Muscle layer of duodenum (tissue), 2 donors: ENCODE measurements around the gene SLC9C1.
A peak's percentile ranks its signal among the peaks of the same experiment; 100 is the strongest.
"Not testable (repeated sequence)": the region's sequence is repeated elsewhere in the genome, so short reads cannot be mapped to it uniquely, and the experiment has no call there.

Source experiments
- H3K27ac ChIP-seq: one replicate; pipeline ENCODE4 v1.7.0; 2013; ENCODE audit warnings: mild to moderate bottlenecking, low read length
- H3K27me3 ChIP-seq: one replicate; pipeline ENCODE4 v1.7.0; 2013; ENCODE audit warnings: low read depth, mild to moderate bottlenecking, control low read depth, low read length
- H3K36me3 ChIP-seq, 2 donors: one replicate each; pipeline ENCODE4 v1.7.0; 2013; ENCODE audit warnings: low read length in 2 of 2, control low read depth in 1 of 2, mild to moderate bottlenecking in 1 of 2; ENCODE audit not compliant: insufficient read depth in 2 of 2, control insufficient read depth in 1 of 2
- H3K4me1 ChIP-seq, 2 donors: one replicate each; pipeline ENCODE4 v1.7.0; 2013; ENCODE audit warnings: low read length in 2 of 2, mild to moderate bottlenecking in 2 of 2, control low read depth in 1 of 2, moderate library complexity in 1 of 2; ENCODE audit not compliant: insufficient read depth in 2 of 2, control insufficient read depth in 1 of 2
- H3K4me3 ChIP-seq, 2 donors: one replicate each; pipeline ENCODE4 v1.7.0; 2013; ENCODE audit warnings: low read length in 2 of 2, low read depth in 1 of 2, mild to moderate bottlenecking in 1 of 2
- H3K9me3 ChIP-seq, 2 donors: one replicate each; pipeline ENCODE4 v1.7.0; 2013; ENCODE audit warnings: low read length in 2 of 2, control low read depth in 1 of 2, mild to moderate bottlenecking in 1 of 2; ENCODE audit not compliant: control insufficient read depth in 1 of 2
- donor health status: healthy.

Gene SLC9C1

DNA sequence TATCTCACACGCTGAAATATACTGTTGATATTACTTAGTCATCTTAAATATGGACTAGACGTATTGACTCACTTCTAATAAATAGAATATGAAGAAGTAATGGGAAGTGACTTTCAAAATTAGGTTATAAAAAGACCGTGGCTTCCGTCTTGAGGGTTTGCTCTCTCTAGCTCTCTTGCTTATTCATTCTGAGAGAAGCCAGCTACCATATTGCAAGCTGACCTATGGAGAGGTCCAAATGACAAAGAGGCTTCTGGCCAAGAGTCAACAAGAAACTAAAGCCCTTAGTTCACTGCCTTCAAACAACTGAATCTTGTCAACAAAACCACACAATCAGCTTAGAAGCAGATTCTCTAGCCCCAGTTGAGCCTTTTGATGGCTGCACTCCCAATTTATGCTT, 46.1 kb downstream of the SLC9C1 start:
- Histone ChIP-seq H3K9me3 (no peaks in the 10 kb centered on the region), H3K36me3 (no peaks in the 10 kb centered on the region), H3K27me3 (no peaks in the 10 kb centered on the region), H3K4me3 (no peak overlapping the region), H3K27ac (no peak overlapping the region), H3K4me1 (no peaks in the 10 kb centered on the region)

DNA sequence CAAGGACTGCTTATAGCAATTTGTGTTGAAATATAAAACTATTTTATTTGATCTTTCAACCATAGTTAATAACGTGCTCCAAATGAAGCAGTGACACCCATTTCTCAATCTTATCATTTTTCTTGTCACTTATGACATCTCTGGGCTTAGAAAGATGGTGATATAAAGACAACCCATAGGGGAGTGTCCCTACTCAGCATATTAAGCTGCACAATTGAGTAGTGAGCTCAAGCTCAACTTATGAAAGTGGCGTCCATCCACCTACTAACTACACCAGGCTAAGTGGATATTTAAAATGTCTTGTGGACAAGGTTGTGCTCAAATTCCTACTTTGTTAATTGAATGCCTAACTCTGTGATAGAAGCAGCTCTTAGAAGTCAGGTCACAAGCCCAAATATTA, 46.7 kb downstream of the SLC9C1 start:
- Histone ChIP-seq H3K4me3 (no peak overlapping the region), H3K4me1 (no peaks in the 10 kb centered on the region), H3K36me3 (no peaks in the 10 kb centered on the region), H3K27ac (no peak overlapping the region), H3K27me3 (no peaks in the 10 kb centered on the region), H3K9me3 (no peaks in the 10 kb centered on the region)

GRCh38 chr3:112233083-112233482, 60.9 kb downstream of the SLC9C1 start:
- Histone ChIP-seq H3K4me1 (no peaks in the 10 kb centered on the region), H3K9me3 (no peaks in the 10 kb centered on the region), H3K4me3 (no peak overlapping the region), H3K27me3 (no peaks in the 10 kb centered on the region), H3K27ac (no peak overlapping the region), H3K36me3 (no peaks in the 10 kb centered on the region)

DNA sequence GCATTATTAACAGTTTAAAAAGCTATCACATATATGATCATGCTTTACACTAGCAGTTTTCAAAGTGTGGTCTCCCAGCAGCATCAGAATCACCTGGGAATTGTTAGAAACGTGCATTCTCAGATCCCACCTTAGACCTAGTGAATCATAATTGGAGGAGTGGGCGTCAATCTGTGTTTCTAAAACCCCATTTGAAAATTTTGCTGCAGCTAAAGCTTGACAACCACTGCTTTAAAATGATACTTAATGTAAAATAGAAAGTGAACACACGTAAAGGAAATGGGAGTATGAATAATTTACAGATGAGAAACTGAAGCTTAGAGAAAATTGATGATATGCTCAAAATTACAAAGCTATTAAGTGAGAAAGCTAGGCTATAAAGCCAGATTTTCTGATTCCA, 62.3 kb downstream of the SLC9C1 start:
- Histone ChIP-seq H3K36me3 (no peaks in the 10 kb centered on the region), H3K4me1 (no peaks in the 10 kb centered on the region), H3K9me3 (no peaks in the 10 kb centered on the region), H3K27ac (no peak overlapping the region), H3K27me3 (no peaks in the 10 kb centered on the region), H3K4me3 (no peak overlapping the region)

GRCh38 chr3:112230033-112230432, 64.0 kb downstream of the SLC9C1 start:
- Histone ChIP-seq H3K27ac (no peak overlapping the region), H3K27me3 (no peaks in the 10 kb centered on the region), H3K4me1 (no peaks in the 10 kb centered on the region), H3K9me3 (peaks cover 6 to 8% of the 10 kb centered on the region in 2 donors), H3K4me3 (no peak overlapping the region), H3K36me3 (no peaks in the 10 kb centered on the region)

DNA sequence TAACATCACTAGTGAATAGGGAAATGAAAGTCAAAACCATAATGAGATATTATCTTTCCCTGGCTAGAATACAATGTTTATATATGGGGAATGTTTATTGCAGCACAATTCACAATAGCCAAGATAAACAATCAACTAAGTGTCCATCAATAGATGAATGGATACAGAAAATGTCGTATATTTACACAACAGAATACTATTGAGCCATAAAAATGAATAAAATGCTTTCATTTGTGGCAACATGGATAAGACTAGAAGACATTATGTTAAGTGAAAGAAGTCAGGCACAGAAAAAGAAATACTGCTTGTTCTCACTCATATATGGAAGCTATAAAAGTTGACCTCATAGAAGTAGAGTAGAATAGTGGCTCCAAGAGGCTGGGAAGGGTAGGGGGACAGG, 65.2 kb downstream of the SLC9C1 start:
- Histone ChIP-seq H3K36me3 (no peaks in the 10 kb centered on the region), H3K9me3 (peaks cover 10 to 16% of the 10 kb centered on the region in 2 donors), H3K4me3 (no peak overlapping the region)

GRCh38 chr3:112200317-112200666, 93.7 kb downstream of the SLC9C1 start:
- no peaks in the 10 kb centered on the region for H3K36me3 ChIP-seq
- H3K4me1 ChIP-seq, result no peaks in the 10 kb centered on the region
- no peak overlapping the region for H3K27ac ChIP-seq
- H3K9me3 ChIP-seq, result no peaks in the 10 kb centered on the region
- H3K4me3 ChIP-seq, result no peak overlapping the region
- no peaks in the 10 kb centered on the region for H3K27me3 ChIP-seq

More for the DNA sequence above, 65.2 kb downstream of the SLC9C1 start:
- Histone ChIP-seq H3K27me3 (no peaks in the 10 kb centered on the region), H3K27ac (no peak overlapping the region), H3K4me1 (no peaks in the 10 kb centered on the region)

GRCh38 chr3:112199622-112200316, 94.2 kb downstream of the SLC9C1 start:
- H3K4me1 ChIP-seq, result no peaks in the 10 kb centered on the region
- H3K4me3 ChIP-seq, result no peak overlapping the region
- no peaks in the 10 kb centered on the region for H3K27me3 ChIP-seq
- H3K9me3 ChIP-seq, result no peaks in the 10 kb centered on the region
- H3K27ac ChIP-seq, result no peak overlapping the region
- H3K36me3 ChIP-seq, result no peaks in the 10 kb centered on the region

GRCh38 chr3:112197131-112197530, 96.9 kb downstream of the SLC9C1 start:
- Histone ChIP-seq H3K27me3 (no peaks in the 10 kb centered on the region), H3K27ac (no peak overlapping the region), H3K4me1 (no peaks in the 10 kb centered on the region), H3K4me3 (no peak overlapping the region), H3K9me3 (peaks cover 0 to 12% of the 10 kb centered on the region in 2 donors), H3K36me3 (no peaks in the 10 kb centered on the region)

DNA sequence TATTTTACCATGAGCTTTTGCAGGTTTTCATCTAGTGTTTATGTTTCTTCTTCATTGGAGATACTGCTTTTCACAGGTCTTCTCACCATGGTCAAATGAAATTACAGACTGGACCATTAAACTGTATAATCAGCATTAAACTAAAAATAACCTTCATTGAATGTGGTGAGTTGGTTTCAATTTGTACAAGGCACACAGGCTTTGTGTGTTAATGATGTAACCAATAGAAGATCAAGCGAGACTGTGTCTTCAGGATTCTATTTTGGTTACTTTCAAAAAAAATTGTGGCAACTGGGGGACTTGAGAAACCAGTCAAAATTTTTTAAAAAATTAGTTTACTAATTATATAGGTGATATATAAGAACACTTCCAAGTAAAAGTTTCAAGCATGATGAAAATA, 106.7 kb downstream of the SLC9C1 start:
- H3K27me3 ChIP-seq, result no peaks in the 10 kb centered on the region
- no peaks in the 10 kb centered on the region for H3K4me1 ChIP-seq
- no peak overlapping the region for H3K27ac ChIP-seq
- no peak overlapping the region for H3K4me3 ChIP-seq
- H3K36me3 ChIP-seq, result no peaks in the 10 kb centered on the region
- no peaks in the 10 kb centered on the region for H3K9me3 ChIP-seq

- H3K9me3 ChIP-seq, H3K36me3 ChIP-seq, H3K4me1 ChIP-seq, H3K27ac ChIP-seq, H3K27me3 ChIP-seq: not testable (repeated sequence)
- peak overlapping the region in 1 of 2 donors; percentile 24 for H3K4me3 ChIP-seq
Measured at GRCh38 chr3:112185423-112186035, 108.5 kb downstream of the SLC9C1 start.

DNA sequence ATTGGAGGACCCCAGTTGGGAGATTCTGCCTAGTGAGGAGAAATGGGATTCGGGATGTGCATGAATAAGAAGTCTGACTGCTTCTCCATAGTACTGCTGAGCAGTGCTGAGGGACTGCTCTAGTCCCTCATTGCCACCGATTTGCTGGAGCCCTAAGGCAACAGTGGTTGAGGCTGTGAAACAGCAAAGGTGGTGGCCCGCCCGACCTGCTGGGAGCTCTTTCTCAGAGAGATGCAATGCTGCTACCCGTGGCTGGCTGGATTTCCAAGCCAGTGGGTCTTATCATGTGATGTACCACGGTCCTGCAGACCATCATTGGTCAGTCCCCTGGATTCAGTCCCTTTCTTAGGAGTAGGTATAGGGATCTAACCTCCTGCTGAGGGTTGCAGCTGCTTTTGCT, 118.4 kb downstream of the SLC9C1 start:
- H3K4me3 ChIP-seq, result no peak overlapping the region
- H3K36me3 ChIP-seq, result no peaks in the 10 kb centered on the region
- H3K9me3 ChIP-seq, result no peaks in the 10 kb centered on the region
- H3K27ac ChIP-seq, result no peak overlapping the region
- H3K4me1 ChIP-seq, result no peaks in the 10 kb centered on the region
- no peaks in the 10 kb centered on the region for H3K27me3 ChIP-seq
